CD4-positive, alpha-beta T cell treated with Interleukin-1 beta for 1 hour (primary cell): ENCODE results near the gene HOXD8.

ENCODE experiments used
- DNase-seq, 2 donors: peaks; one replicate each; pipeline ENCODE4 v3.0.0-alpha.2; 2020 to 2022

HOXD8 gene

DNA sequence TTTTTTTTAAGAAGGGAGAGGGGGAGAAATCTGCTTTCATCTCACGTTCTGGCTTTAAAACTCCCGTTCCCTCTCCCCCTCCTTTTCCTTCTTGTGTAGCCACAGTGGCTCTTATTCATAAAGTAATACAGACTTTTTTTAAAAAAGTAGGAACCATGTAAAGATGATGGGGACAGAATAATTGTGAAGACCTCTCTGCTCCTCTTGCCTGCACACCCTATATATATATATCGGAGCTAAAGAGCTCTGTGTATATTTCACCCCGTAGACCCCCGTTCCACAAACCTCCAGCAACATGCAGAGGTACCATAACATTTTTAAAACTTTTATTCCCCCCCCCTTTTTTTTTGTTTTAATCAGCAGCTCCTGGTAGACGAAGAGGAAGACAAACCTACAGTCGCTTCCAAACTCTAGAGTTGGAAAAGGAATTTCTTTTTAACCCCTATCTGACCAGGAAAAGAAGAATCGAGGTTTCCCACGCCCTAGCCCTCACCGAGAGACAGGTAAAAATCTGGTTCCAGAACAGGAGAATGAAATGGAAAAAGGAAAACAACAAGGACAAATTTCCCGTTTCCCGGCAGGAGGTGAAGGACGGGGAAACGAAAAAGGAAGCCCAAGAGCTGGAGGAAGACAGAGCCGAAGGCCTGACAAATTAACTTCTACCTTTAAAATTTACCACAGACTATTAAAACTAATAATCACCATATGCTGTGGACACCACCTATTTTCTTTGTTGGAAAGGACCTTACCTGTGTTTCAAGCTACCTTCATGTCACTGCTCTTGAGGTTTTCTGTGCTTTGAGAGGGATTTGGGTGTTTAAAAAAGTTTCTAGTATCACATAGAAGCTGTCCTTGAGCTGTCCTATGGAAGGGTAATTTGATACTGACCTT lies 1.7 kb downstream of the HOXD8 start:
- no peak for DNase-seq

DNA sequence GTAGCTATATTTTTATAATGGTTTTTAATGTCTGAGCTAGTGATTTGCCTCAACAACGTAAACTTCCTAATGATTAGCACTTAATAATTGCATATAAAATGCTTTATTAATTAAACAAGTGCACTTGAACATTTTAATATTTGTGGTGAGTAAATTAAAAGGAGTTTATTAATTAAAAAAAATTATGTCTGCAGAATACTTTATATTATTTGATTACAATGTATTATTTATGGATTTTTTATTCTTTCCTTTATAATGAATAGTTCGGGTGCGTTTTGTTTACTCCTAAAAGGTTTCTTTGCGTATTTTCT lies 2.3 kb downstream of the HOXD8 start:
- no peak for DNase-seq

DNA sequence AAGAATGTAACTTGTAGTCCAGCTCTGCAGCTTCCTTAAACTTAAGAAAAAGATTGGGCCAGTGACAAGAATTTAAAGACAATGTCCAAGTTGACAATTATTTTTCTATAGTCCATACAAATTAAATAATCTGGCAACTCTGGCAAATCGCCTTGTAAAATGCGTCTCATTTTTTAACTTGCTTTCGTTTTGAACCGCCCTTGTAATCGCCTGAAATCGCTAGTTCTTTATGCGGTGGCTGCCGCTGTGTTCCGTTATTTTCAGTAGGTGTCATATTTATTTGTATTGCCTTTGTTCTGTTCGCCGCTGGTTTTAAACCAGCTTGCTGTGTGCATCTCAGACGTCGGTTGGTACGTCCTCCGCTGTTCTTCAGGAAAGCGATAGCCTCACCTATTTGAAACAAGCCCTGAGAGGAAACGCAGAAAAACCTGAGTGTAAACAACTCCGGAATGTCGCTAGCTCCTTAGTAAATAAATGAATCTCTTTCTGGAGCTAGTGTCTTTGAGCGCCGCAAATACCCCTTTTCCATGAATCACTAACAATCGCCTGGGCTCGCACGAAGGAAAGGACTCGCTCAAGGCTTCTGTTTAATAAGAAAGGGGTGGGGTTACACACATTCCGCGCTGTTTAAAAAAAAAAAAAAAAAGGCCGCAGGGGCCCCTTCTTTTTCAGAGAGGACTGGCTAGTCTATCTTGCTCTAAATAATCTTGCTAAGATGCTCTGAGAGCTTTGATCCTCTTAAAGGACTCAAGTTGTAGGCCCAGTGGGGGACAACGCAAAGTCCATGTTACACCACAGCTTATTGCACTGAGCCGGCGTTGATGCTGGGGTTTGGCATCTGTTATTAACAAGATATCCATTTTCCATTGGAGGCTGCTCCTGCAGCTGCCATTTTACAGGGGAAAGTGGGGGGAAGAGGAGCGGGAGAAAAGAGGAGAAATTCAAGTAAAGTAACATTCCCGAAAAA lies 3.0 kb downstream of the HOXD8 start:
- no peak for DNase-seq

DNA sequence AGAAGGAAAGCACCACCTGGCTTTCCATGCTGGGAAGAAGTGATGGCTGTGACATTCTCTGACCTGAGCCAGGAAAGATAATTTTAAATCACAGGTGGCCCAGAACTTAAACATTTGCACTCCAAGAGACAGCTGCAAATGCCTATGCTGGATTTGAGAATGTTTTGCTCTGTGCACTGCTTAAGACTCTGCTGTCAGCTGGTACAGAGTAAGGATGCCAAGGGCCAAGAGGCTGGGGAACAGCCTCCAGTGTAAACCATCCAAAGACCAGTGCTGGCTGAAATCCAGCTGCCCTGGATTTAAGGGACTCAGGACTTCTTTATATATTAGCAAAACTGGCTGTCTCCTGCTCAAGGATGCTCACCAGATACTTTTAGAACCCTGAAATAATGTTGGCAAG lies 3.9 kb downstream of the HOXD8 start:
- DNase-seq = no peak

DNA sequence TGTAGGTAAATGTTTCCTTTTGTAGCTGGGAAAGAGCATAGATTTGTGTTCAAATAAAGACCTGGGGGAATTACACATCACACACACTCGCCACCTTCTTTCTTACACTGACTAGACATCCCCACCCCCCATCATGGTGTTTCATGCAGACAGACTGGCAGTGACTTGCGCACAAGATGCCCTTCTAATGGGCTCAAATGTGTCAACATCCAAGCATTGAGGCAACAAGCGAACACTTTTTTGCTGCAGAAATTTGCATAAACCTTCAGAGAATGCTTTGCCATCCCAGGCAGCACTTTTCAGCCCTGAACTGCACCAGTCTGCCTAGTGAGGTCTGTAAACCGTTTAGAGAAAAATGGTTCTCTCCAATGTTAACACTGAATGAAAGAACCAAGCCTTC lies 4.5 kb downstream of the HOXD8 start:
- DNase-seq = no peak

DNA sequence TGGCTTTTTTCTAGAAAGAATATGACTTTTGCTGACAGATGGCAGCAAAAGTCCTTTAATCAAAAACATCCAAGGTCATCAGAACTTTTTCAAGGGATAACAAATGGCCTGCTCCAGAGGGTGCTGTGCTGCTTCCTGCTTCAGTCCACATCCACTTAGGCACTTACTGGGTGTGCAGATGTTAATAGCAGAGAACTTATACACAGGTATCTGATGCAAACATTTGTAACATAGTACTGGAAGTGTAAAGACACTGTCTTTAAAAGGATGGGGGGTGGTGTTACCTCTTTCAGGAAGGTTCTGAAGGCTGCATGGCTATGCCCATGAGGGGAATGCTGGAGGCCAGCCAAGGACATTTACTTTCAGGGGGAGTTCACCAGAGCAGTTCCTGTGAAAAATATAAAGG lies 5.5 kb downstream of the HOXD8 start:
- DNase-seq = no peak

DNA sequence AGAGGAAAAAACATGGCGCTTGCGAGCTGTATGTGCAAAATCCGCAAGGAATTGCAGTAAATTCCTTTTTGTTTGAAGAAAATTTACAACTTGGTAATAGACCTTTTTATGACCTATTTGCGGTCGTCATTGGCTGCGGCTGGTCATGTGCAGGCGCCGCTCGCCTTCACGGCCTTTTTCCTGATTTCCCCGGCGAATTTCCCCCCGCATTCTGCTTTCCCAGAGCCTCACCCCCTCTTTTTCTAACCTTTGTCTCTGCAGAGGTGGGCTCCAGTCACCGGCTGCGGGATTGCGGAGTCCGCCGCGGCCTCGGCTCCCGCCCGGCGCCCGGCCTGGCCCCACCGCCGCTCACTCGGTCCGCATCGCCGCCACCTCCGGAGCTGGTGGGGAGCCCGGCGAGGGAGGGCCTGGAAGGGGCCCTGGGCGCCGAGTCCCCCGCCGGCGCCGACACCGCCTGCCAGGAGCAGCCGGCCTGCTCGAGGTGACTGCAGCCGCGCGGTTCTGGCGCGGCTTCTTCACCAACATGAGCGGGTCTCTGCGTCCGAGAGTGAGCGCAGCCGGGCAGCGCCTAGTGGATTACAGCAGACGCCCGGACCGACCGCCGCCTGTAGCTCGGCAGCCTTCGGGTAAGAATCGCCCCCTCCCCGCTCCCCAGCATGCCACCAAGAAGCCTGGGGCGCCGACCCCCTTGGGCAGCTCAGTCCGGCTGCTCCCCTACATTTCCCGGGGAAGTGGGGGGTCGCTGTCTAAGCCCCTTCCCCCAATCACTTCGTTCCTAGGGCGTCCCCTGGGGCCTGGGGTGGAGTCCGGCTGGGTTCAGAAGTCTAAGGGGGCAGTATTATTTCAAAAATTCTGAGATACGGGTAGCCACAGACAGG lies 7.1 kb downstream of the HOXD8 start:
- DNase-seq = no peak

DNA sequence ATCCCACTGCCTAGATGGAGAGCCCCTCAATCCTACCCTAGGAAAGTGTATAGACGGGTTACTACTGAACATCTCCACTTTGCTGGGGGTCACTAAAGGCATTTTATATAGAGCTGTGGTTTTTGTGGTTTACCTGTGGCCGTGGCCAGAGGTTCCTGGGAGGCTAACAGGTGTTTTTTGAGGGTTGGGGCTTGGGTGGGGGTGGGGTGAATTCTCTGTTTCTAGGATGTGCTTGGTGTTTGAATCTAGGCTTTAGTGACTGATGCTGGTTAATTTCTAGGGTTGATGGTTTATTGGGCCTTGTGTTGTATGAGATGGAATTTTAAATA lies 7.7 kb downstream of the HOXD8 start:
- DNase-seq = no peak

DNA sequence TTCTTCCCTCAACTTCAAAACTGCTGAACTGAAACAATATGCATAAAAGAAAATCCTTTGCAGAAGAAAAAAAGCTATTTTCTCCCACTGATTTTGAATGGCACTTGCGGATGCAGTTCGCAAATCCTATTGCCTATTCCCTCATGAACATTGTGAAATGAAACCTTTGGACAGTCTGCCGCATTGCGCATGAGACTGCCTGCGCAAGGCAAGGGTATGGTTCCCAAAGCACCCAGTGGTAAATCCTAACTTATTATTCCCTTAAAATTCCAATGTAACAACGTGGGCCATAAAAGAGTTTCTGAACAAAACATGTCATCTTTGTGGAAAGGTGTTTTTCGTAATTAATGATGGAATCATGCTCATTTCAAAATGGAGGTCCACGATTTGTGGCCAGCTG lies 8.4 kb downstream of the HOXD8 start:
- no peak for DNase-seq

DNA sequence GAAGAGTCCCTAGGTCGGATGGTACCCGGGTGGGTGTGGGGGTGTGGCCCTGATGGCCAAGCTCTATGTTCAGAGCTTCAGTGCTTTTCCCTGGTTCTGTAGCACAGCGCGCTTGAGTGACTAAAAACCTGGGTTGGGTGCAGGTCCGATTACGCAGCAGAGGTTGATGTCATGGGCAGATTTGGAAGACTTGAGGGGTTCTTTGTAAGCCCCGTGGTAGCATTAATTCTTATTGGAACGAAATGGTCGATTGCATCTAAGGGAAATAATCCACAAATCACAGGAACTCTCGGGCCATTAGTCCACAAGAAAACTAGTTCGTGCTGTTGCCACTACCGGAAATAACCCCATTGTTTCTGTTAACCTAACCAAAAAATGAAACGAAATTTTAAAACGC lies 9.0 kb downstream of the HOXD8 start:
- DNase-seq = no peak

DNA sequence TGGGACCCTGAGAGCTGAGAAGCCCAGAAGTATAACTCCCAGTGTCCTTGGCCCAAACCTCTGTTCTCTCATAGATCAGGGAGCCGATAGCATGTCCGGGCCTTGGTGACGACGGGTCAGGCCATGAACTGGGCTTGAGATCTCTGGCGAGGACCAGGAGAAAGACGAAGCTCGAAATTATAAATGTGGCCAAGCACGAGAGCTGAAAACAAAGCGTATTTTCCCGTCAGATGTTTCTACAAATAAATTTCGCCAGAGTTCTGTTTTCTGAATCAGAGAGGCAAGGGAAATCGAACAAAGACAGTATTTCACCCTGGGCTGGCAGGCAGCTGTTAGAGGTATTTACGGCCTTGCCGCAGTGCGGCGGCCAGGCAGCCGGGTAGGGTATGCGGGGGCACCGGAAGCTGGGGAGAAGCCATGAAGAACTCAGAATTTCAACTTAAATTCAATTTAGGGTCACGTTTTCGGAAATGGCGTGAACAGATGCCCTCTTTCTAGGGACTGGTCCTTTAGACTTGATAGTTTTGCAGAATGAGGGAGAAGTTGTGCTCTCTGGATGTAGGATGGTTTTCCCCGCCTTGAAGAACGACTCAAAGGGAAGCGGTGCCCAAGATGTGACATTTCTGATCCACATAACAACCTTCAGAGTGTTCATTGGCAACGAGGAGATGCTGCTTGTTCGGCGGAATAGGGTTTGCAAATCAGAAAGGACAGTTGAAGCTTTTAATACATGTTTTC lies 9.6 kb downstream of the HOXD8 start:
- no peak for DNase-seq

DNA sequence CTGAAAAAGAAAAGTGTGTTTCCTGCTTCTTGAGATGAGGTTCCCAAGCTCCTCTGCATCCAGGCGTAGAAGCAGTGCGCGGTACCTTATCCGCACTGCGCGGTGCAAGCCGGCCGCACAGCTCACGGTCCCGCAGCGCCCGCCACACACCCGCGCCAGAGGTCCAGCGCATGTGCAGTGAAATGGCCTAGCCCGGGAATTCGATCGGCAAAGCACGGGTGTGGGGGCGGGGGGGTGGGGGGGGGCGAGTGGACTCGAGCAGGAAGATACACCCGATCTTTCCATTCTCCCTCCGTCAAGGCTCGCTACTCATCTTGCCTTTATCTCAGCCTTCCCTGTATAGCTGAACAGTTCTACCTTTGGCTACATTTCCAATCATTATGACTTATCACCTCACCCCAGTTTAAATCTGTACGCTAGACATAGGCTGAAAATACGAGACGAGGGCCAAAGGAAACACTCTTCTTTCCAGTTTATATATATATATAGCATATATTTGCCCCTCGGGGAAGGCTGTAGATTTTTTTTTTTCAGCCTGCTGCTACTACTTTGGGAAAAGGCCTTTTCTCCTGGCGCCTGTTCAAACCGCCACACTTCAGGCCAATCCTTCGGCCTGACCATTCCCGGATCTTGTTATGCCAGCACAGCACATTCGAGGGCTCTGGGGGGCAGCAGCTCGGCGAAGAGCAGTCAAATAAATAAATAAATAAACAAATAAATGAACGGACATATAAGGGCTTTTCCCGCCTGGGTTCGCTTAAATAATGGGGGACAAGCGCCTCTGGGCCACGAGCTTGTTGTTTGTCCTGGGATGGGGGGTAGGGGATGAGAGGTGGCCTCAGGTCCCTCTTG lies 10.4 kb downstream of the HOXD8 start:
- no peak for DNase-seq

DNA sequence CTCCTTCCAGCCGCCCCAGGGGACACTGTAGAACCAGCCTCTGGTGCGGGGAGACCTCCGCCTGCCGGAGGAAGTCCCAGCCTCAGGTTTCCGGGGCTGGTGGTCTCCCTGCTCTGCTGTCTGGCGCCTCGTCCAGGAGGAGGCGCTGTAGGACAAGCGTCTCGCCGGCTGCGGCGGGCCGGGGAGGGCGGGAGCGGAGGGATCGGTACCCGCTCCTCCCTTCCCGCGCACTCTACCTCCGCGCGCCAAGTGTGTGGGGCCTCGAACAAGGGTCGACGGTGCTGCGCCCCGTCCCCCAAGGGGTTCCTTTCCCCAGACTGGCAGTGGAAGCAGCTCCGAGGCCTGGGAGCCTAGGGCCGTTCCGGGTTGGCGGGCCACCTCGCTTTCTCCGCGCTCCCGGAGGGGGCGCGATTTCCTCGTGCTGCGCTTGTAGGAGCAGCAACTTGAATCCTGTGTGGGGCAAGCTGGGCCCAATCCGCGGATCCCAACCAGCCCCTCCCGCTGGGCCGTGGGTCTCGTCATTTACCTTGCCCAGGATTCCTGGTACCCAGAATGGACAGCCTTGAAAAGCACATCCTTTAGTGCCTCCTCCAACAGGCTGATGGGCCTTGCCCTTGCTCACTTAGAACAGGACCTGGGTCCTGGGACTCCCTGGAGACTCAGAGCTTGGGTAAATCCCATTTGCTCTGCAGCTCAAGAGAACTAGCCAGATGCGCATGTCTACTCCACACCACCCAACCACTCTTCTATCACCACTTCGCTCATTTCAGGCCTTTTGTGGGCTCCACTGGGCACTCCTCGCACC lies 11.2 kb downstream of the HOXD8 start:
- peak; percentile 57 to 58 for DNase-seq

DNA sequence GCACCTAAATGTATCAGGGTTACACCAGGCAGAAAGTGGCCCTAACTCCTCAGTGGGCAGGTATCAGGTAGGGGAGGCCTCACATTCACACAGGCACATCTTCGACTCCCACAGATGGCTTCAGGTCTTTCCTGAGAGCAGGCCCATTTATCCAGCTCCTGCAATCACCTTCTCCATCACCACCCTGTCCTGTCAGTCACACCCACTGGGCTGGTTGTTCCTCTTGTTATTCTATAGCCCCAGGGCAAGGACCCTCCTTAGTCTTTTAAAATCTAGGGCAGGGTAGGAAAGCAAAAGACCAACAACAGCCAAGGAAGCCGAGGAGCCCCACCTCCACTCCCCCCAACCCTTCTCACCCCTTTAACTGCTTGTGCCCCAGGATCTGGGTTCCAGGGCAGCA lies 12.8 kb downstream of the HOXD8 start:
- no peak for DNase-seq

DNA sequence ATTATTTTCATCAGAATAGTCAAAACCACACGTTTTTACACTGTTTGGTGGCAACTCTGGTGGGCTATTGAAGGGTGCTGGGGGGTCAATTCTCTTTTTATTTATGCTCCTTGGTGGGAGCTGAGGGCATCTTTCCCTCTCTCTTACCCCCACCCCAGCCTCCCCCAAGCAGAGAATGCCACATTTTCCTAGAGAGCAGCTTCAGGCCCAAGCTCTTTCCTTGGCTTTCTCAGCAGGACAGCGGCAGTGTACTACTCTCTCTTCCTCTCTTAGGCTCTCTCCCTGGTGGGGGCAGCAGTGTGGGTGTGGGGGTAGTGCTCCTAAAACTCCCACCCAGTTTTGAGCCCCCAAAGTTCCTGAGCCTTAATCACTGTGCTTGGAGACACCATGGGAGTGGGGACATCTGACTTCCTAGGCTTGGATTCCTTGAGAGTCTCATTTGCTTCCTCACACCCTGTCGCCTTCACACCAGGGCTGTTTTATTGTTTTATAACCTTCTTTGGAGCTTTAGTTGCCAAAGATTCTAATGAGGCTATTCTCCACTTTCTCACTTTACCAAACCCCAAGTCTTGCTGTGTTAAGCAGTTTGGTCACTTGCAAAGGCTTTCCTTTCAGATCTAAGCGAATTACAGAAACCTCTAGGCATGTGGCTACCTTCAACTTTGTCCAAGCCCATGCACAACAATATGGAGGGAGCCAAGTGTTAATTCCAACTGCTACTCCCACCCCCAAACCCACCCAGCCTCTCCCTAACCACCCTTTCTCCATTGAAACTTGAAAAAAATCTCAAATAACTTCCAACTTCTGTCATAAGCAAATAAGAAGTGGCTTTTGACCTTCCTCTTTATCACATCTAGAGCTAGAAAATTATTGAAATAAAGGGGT lies 15.8 kb downstream of the HOXD8 start:
- no peak for DNase-seq

DNA sequence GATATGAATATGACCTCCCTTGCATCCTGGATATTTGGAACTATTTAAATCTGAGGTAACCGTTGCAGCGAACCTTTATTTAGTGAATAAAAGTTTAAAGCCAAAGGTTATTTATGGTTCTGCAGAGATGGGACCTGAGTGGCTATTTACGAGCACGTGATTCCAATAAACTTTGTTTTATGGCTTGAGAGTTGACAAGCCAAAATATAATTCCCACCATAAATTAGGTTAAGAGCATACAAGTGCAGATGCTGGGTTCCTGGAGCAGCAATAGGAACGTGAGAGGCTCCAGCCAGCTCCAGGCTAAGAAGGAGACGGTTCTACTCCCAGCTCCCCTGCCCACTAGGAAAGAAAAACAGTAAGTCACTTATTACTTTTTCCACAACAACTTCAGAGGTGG lies 16.6 kb downstream of the HOXD8 start:
- no peak for DNase-seq

DNA sequence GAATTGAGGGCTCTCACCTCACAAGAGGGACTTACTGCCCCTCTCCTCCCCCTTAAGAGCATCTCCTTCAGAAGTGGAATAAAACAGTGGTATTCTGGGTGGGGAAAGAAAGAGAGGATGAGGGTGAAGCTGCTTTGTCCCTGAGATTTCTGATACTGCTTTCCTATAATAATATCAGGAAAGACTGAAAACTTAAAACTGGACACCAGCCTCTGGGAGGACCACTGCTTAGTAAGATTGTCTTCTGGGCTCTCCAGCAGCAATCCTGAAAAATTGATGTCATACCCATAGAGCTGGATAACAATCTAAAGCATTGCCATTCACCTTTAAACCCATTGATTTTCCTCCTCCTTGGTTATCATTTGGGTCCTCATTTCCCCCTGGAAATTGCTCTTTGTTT lies 17.1 kb downstream of the HOXD8 start:
- no peak for DNase-seq

DNA sequence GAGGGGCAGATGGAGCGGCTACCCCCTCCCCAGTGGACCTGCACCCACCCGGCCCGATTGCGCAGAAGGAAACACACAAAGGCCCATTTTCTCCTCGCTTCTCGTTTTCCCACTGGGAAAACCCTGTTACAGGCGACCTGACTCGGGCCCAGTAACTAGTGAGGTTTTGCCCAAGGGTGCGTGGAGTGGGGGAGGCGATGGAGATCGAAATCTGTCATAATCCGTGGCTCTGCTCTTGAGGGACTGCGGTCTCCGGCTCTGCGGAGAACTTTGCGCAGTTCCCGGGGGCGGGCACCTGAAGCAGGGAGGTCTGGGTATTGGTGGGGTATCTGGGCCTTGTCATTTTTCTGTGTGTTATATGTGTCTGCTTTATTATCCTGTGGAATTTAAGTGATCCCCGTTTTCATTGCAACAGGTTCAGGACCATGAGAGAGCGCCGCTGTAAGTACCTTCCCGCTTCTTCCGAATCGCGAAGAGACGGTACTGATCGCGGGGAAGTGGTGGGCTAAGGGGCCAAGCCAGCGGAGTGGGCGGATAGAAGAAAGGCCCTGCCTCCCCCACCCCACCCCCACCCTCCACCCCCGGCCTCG lies 17.8 kb downstream of the HOXD8 start:
- no peak for DNase-seq
